H1 (cell line): Measurements from ENCODE around the gene HOXB7.

ENCODE experiments used
- CTCF ChIP-seq, 3 experiments: IDR thresholded peaks; 1 replicate in 2 of 3; 2 replicates in 1 of 3; pipeline versions ENCODE4 v1.5.1 to v1.6.1; 2011; ENCODE audit warnings: low read length in 3 of 3, mild to moderate bottlenecking in 3 of 3, inconsistent platforms in 2 of 3, low read depth in 1 of 3, moderate library complexity in 1 of 3; ENCODE audit not compliant: insufficient read depth in 1 of 3; ENCODE audit errors: control extremely low read depth in 1 of 3
- RAD21 ChIP-seq, 2 experiments: IDR thresholded peaks in 1 of 2; conservative IDR thresholded peaks in 1 of 2; 2 replicates each; pipeline ENCODE4 v1.6.1; 2011; ENCODE audit warnings: low read depth in 2 of 2, low read length in 2 of 2, improper control_type of control experiment in 1 of 2, inconsistent platforms in 1 of 2, mild to moderate bottlenecking in 1 of 2, moderate library complexity in 1 of 2
- ZNF274 ChIP-seq: IDR thresholded peaks from 2 replicates; pipeline ENCODE4 v1.7.0; 2012; ENCODE audit warnings: low read length, borderline replicate concordance; ENCODE audit errors: extremely low read depth

DNA sequence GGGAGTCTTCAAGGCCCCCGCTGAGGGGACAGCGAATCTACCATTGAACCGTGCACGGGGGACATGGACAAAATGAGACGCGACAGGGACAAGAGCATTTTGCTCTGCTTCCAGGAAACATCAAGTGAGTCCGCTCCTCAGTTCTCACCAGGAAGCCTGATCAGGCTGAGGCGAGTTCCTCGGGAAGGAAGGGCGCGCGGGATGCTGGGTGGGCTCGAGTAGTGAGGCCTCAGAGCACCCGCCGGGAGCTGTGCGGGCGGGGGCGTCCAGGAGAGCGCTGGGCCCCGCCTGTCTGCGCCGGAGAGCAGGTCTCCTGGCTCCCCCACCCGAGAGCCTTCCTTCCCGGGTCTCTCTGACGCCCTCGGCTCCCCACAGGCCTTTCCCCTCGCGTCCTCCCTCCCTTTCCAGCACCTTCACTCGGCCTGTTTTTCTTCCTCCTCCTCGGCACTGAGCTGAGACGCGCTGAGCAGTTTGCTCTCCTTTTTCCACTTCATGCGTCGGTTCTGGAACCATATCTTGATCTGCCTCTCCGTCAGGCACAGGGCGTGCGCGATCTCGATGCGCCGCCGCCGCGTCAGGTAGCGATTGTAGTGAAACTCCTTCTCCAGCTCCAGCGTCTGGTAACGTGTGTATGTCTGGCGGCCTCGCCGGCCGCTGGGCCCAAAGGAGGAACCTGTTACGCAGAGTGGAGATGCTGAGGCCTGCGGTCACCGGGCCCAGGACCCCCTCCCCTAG lies 14.7 kb downstream of the HOXB7 start:
- TF ChIP-seq CTCF (IDR thresholded peaks at IDR 0.05; ENCODE audit: control extremely low read depth in 1 of 3, insufficient read depth in 1 of 3, low read depth in 1 of 3, low read length in 3 of 3) (no peak), ZNF274 (no peak), RAD21 (IDR thresholded peaks at IDR 0.05 in 1 of 2, conservative IDR thresholded peaks at IDR 0.05 in 1 of 2; ENCODE audit: low read depth in 2 of 2, low read length in 2 of 2) (no peak)
